ENCODE results near the gene LCN10.
"Not testable (repeated sequence)": the region's sequence is repeated elsewhere in the genome, so short reads cannot be mapped to it uniquely, and the experiment has no call there.

Gene LCN10

GRCh38 chr9:136786451-136786850 is 43.7 kb upstream of the LCN10 start:
- TF ChIP-seq CTCF (IDR thresholded peaks at IDR 0.05; ENCODE audit: control insufficient read depth, insufficient read depth, low read depth, low read length, missing control alignments): no peak
- DNase-seq (ENCODE audit: low read depth): no peak
- H3K4me3 ChIP-seq (ENCODE audit: control insufficient read depth, low read depth, low read length): no peak overlapping the region

GRCh38 chr9:136785565-136786355 is 43.0 kb upstream of the LCN10 start:
- DNase-seq (ENCODE audit: low read depth): not testable (repeated sequence)

DNA sequence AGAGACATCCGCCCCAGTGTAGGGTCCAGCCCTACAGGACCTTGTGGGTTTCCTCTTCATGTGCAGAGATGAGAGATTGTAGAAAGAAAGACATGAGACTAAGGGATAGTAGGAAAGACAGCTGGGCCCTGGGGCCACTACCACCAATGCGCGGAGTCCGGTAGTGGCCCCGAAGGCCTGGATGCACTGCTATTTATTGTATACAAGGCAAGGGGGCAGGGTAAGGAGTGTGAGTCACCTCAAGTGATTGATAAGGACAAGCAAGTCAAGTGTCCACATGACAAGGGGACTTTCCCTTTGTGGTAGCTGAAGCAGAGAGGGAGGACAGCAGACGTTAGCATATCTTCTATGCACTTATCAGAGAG is 42.2 kb upstream of the LCN10 start:
- no peak for DNase-seq (ENCODE audit: low read depth)
- no peak for TF ChIP-seq CTCF (IDR thresholded peaks at IDR 0.05; ENCODE audit: control insufficient read depth, insufficient read depth, low read depth, low read length, missing control alignments)
- H3K4me3 ChIP-seq (ENCODE audit: control insufficient read depth, low read depth, low read length): no peak overlapping the region

More at GRCh38 chr9:136785565-136786355, 43.0 kb upstream of the LCN10 start:
- not testable (repeated sequence) for H3K4me3 ChIP-seq (ENCODE audit: control insufficient read depth, low read depth, low read length)

DNA sequence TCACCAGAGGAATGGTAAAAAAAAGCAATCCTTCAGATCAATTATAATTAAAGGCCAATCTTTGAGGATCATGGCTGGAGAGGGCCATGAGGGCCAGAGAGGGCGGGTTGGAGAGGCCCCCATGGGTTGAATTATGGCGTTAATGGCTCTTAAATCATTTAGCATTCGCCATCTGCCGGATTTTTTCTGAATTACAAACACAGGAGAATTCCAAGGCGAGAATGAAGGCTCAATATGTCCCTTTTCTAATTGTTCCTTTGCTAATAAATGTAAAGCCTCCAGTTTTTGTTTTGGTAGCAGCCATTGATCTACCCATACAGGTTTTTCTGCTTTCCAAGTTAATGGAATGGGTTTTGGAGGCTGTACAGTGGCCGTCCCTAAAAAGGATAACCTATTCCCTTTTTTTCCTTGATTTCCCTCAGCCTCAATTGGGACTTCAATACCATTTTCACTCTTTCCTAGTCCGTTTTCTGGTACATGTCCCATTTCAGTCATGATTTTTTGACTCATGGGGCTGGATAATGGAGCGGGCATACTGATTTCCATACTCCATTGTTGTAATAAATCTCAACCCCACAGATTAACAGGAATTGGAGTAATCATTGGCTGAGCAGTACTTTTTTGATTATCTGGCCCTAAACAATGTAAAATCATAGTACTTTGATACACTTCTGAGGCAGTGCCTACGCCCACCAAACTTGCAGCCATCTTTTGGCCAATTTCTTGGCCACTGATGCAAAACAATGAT is 41.7 kb upstream of the LCN10 start:
- H3K4me3 ChIP-seq (ENCODE audit: control insufficient read depth, low read depth, low read length): no peak overlapping the region
- peak; percentile 22 for TF ChIP-seq CTCF (IDR thresholded peaks at IDR 0.05; ENCODE audit: control insufficient read depth, insufficient read depth, low read depth, low read length, missing control alignments)
- DNase-seq (ENCODE audit: low read depth): no peak

- no peak overlapping the region for H3K4me3 ChIP-seq (ENCODE audit: control insufficient read depth, low read depth, low read length)
- no peak for TF ChIP-seq CTCF (IDR thresholded peaks at IDR 0.05; ENCODE audit: control insufficient read depth, insufficient read depth, low read depth, low read length, missing control alignments)
- no peak for DNase-seq (ENCODE audit: low read depth)
Measured at GRCh38 chr9:136782452-136782851, 39.7 kb upstream of the LCN10 start.

DNA sequence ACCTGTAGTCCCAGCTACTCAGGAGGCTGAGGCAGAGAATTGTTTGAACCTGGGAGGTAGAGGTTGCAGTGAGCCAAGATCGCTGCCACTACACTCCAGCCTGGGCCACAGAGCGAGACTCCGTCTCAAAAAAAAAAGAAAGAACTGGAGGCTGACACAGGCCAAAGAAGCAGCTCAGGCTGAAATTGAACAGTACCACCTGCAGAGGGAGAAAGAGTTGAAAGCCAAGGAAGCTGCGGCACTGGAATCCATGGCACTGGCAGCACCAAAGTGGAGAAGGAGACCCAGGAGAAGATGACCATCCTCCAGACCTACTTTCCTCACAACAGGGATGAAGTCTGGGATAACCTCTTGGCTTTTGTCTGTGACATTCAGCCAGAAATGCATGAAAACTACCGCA is 37.1 kb upstream of the LCN10 start:
- no peak for DNase-seq (ENCODE audit: low read depth)

More for the DNA sequence above, 37.1 kb upstream of the LCN10 start:
- H3K4me3 ChIP-seq (ENCODE audit: control insufficient read depth, low read depth, low read length): no peak overlapping the region
- no peak for TF ChIP-seq CTCF (IDR thresholded peaks at IDR 0.05; ENCODE audit: control insufficient read depth, insufficient read depth, low read depth, low read length, missing control alignments)
